GM23338 (cell line): ENCODE measurements around the gene STX8. TPM values are rescaled to one million over a fixed set of nuclear protein-coding genes. Genes with fewer than 3 reads are reported as not detected.

ENCODE experiments used
- ATAC-seq: fragments of 200-7000 bp; cut with Tn5 transposase; 3 replicates; pipeline ENCODE4 v1.9.1; 2020
- DNase-seq: peaks from one replicate; pipeline ENCODE4 v3.0.0-alpha.2; 2015; ENCODE audit warnings: low spot score
- H2AFZ ChIP-seq: fragments of 200-600 bp; sonication (generic); 2 replicates; pipeline ENCODE4 v1.8.0; 2016; ENCODE audit warnings: antibody characterized with exemption, mild to moderate bottlenecking, moderate library complexity
- H3F3A ChIP-seq: fragments of 200-600 bp; sonication (generic); replicated peaks from 2 replicates; pipeline ENCODE4 v1.8.0; 2017; ENCODE audit warnings: antibody characterized with exemption, mixed run types, low read depth
- H3K27ac ChIP-seq: fragments of 200-600 bp; sonication (generic); 2 replicates; pipeline ENCODE4 v1.6.1; 2016; ENCODE audit warnings: low read depth
- H3K27me3 ChIP-seq: fragments of 200-600 bp; sonication (generic); 2 replicates; pipeline ENCODE4 v1.8.0; 2016; ENCODE audit warnings: mild to moderate bottlenecking, mixed run types, moderate library complexity; ENCODE audit not compliant: insufficient read depth
- H3K36me3 ChIP-seq: fragments of 200-600 bp; sonication (generic); 2 replicates; pipeline ENCODE4 v1.8.0; 2016; ENCODE audit warnings: mild to moderate bottlenecking; ENCODE audit not compliant: insufficient read depth
- H3K4me1 ChIP-seq: fragments of 200-600 bp; sonication (generic); 2 replicates; pipeline ENCODE4 v1.8.0; 2016; ENCODE audit warnings: mild to moderate bottlenecking, moderate library complexity; ENCODE audit not compliant: insufficient read depth
- H3K4me2 ChIP-seq: fragments of 200-600 bp; sonication (generic); 2 replicates; pipeline ENCODE4 v1.7.1; 2017; ENCODE audit warnings: mixed run types
- H3K4me3 ChIP-seq: fragments of 200-600 bp; sonication (generic); 2 replicates; pipeline ENCODE4 v1.6.1; 2016; ENCODE audit warnings: mixed run types
- H3K79me2 ChIP-seq: fragments of 200-600 bp; sonication (generic); replicated peaks from 2 replicates; pipeline ENCODE4 v1.8.0; 2017; ENCODE audit warnings: mild to moderate bottlenecking; ENCODE audit not compliant: insufficient read depth
- H3K9me2 ChIP-seq: fragments of 200-600 bp; sonication (generic); 2 replicates; pipeline ENCODE4 v1.8.0; 2017; ENCODE audit not compliant: insufficient read depth
- H4K20me1 ChIP-seq: fragments of 200-600 bp; sonication (generic); replicated peaks from 2 replicates; pipeline ENCODE4 v1.8.0; 2017; ENCODE audit warnings: mild to moderate bottlenecking; ENCODE audit not compliant: insufficient read depth
- H3K27ac Mint-ChIP-seq: 2 replicates; pipeline ENCODE4 v1.8.0; 2020; ENCODE audit warnings: inconsistent platforms, mild to moderate bottlenecking, moderate library complexity, mixed read lengths
- H3K27me3 Mint-ChIP-seq: 3 replicates; pipeline ENCODE4 v1.8.0; 2022; ENCODE audit warnings: low read depth, mild to moderate bottlenecking, moderate library complexity, mixed read lengths, inconsistent platforms; ENCODE audit not compliant: insufficient read depth, poor library complexity
- H3K36me3 Mint-ChIP-seq: 3 replicates; pipeline ENCODE4 v1.8.0; 2021; ENCODE audit warnings: low read depth, mild to moderate bottlenecking, inconsistent platforms, moderate library complexity, mixed read lengths
- H3K4me1 Mint-ChIP-seq: 3 replicates; pipeline ENCODE4 v1.8.0; 2020; ENCODE audit warnings: mild to moderate bottlenecking, inconsistent platforms, mixed read lengths
- H3K4me3 Mint-ChIP-seq: 3 replicates; pipeline ENCODE4 v1.8.0; 2021; ENCODE audit warnings: moderate library complexity, mild to moderate bottlenecking, inconsistent platforms, mixed read lengths
- H3K9me3 Mint-ChIP-seq: 3 replicates; pipeline ENCODE4 v1.8.0; 2020; ENCODE audit warnings: moderate library complexity, mild to moderate bottlenecking, inconsistent platforms, mixed read lengths
- EZH2 ChIP-seq: fragments of 200-600 bp; sonication (generic); IDR thresholded peaks from one replicate; pipeline ENCODE4 v1.8.0; 2017; ENCODE audit warnings: antibody characterized with exemption, mild to moderate bottlenecking, low read depth; ENCODE audit not compliant: unreplicated experiment
- EZH2phosphoT487 ChIP-seq: fragments of 200-600 bp; sonication (generic); IDR thresholded peaks from one replicate; pipeline ENCODE4 v1.8.1; 2018; ENCODE audit warnings: antibody characterized with exemption; ENCODE audit not compliant: unreplicated experiment
- JUNB ChIP-seq: IDR thresholded peaks from one replicate; pipeline ENCODE4 v1.6.1; 2016; ENCODE audit warnings: antibody characterized with exemption; ENCODE audit not compliant: unreplicated experiment
- NANOG ChIP-seq: IDR thresholded peaks from 2 replicates; pipeline ENCODE4 v1.6.1; 2016; ENCODE audit warnings: antibody characterized with exemption, borderline replicate concordance
- POLR2AphosphoS5 ChIP-seq: IDR thresholded peaks from 2 replicates; pipeline ENCODE4 v1.6.1; 2016; ENCODE audit warnings: antibody characterized with exemption, low read depth
- STAT1 ChIP-seq: IDR thresholded peaks from one replicate; pipeline ENCODE4 v1.6.1; 2016; ENCODE audit warnings: antibody characterized with exemption; ENCODE audit not compliant: unreplicated experiment
- ZNF114 ChIP-seq: fragments of 250-450 bp; sonication (Bioruptor Pico); IDR thresholded peaks from 2 replicates; pipeline ENCODE4 v1.5.0; 2020; ENCODE audit warnings: mild to moderate bottlenecking, moderate library complexity
- ZNF331 ChIP-seq: fragments of 250-450 bp; sonication (Bioruptor Pico); IDR thresholded peaks from 2 replicates; pipeline ENCODE4 v1.5.0; 2020; ENCODE audit warnings: low read depth, mild to moderate bottlenecking, moderate library complexity
- polyA plus RNA-seq: library from polyadenylated mRNA; unstranded; fragments of >200 nt; fragmentation: Nextera tagmentation; extraction: Ambion mirVana; gene quantifications from 2 replicates; pipeline ENCODE4 v1.2.1, GENCODE V29; 2016
- total RNA-seq: library from RNA; depleted of rRNA; stranded (reverse); fragments of >200 nt; shearing (Covaris generic); gene quantifications from 2 replicates; pipeline ENCODE4 v1.2.3, GENCODE V29; 2014
- TF ChIP-seq, protein P1 (sequence below), 2 experiments: fragments of 200-600 bp in 1 of 2; sonication (generic) in 1 of 2; conservative IDR thresholded peaks; 2 replicates each; pipeline versions ENCODE4 v1.5.1 to v1.6.1; 2016 to 2017; ENCODE audit warnings: antibody characterized with exemption in 2 of 2, low read depth in 2 of 2, mild to moderate bottlenecking in 2 of 2, moderate library complexity in 1 of 2
- TF ChIP-seq, protein P2 (sequence below): fragments of 250-450 bp; sonication (Bioruptor Pico); IDR thresholded peaks from 2 replicates; pipeline ENCODE4 v1.5.0; 2020; ENCODE audit warnings: mild to moderate bottlenecking, moderate library complexity
- TF ChIP-seq, protein P3 (sequence below): IDR thresholded peaks from 2 replicates; pipeline ENCODE4 v1.6.1; 2016; ENCODE audit warnings: antibody characterized with exemption
- TF ChIP-seq, protein P4 (sequence below): IDR thresholded peaks from one replicate; pipeline ENCODE4 v1.6.1; 2018; ENCODE audit warnings: antibody characterized with exemption; ENCODE audit not compliant: unreplicated experiment

STX8 gene
- total and polyA plus RNA-seq, 2 experiments from 2014 or later, result 59.4 to 82.3 TPM

DNA sequence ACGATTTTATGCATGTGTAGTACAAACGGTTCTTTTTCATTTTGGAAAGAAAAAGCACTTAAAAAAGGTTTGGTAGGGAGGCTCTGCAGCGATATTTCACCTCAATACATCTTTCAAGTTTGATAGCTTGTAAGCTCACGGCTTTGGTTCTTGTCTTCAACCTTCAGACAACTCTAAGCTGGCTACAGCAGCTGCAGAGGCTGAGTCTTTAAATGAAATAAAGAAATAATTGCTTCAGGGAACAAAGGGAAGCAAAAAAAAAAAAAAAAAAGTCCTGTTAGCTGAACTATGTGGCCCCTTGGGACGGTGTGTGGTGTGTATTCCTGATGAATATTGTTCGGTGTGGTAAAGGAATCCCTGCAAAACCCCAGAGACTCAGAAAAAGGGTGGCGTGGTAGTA is 289.2 kb downstream of the STX8 start (continued):
- TF ChIP-seq, protein P1, sequence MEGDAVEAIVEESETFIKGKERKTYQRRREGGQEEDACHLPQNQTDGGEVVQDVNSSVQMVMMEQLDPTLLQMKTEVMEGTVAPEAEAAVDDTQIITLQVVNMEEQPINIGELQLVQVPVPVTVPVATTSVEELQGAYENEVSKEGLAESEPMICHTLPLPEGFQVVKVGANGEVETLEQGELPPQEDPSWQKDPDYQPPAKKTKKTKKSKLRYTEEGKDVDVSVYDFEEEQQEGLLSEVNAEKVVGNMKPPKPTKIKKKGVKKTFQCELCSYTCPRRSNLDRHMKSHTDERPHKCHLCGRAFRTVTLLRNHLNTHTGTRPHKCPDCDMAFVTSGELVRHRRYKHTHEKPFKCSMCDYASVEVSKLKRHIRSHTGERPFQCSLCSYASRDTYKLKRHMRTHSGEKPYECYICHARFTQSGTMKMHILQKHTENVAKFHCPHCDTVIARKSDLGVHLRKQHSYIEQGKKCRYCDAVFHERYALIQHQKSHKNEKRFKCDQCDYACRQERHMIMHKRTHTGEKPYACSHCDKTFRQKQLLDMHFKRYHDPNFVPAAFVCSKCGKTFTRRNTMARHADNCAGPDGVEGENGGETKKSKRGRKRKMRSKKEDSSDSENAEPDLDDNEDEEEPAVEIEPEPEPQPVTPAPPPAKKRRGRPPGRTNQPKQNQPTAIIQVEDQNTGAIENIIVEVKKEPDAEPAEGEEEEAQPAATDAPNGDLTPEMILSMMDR (conservative IDR thresholded peaks at IDR 0.05; ENCODE audit: low read depth in 2 of 2), result no peak
- TF ChIP-seq ZNF114 (CRISPR knock-in tag) (no peak), EZH2 (no peak), NANOG (no peak)

DNA sequence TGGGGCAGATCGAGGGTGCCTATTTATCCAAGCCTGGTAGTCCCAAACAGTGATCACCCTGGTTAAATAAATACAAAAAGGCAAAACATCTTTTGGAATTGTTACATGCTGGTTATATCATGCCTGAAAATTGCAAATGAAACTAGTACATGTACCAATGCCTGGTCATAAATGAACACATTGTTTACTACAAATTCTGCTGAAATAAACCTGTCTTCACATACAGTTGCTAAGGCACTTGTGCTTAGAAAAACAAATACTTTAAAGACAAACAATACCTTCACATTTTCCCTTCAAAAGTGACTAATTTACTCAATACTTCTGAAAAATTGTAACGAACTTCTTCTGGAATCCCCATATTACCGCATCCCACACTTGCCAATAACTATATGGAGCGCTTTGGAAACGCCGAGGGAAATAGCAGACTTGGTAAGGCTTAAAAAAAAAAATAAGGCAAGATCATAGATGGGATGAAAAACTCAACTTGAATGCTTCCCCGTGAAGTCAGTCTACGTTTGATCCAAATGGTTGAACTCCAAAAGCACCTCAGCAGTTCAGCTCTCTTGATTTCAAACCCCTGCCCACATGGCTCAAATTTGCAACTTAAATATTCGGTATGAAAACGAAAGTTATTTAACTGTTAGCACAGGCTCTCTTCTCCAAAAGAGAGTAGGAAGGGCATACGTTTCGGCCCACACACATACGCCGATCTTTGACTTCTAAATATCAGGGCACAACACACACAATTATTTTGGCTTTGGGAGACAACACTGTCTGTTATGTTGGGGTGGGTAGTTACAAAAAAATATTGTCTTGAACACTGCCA is 289.8 kb downstream of the STX8 start:
- no peak overlapping the region for H2AFZ ChIP-seq
- ATAC-seq (no peak), DNase-seq (no peak)
- H4K20me1 ChIP-seq, result no peaks in the 10 kb centered on the region
- H3K4me1 ChIP-seq, result peaks cover 25% of the 10 kb centered on the region
- no peaks in the 10 kb centered on the region for H3K79me2 ChIP-seq
- H3F3A ChIP-seq, result no peaks in the 10 kb centered on the region
- Mint-ChIP-seq H3K4me3 (no peak overlapping the region), H3K9me3 (no peaks in the 10 kb centered on the region), H3K4me1 (peaks cover 41% of the 10 kb centered on the region), H3K27me3 (peaks cover 2% of the 10 kb centered on the region), H3K36me3 (no peaks in the 10 kb centered on the region), H3K27ac (peak overlapping the region; percentile 30; the same call in 1 of the 2 replicates)
- H3K27ac ChIP-seq, result no peak overlapping the region
- no peaks in the 10 kb centered on the region for H3K9me2 ChIP-seq
- no peak overlapping the region for H3K4me3 ChIP-seq
- H3K36me3 ChIP-seq, result no peaks in the 10 kb centered on the region
- H3K4me2 ChIP-seq, result no peak overlapping the region
- H3K27me3 ChIP-seq, result no peaks in the 10 kb centered on the region
- TF ChIP-seq ZNF114 (CRISPR knock-in tag) (no peak), JUNB (no peak), EZH2phosphoT487 (no peak), NANOG (no peak), STAT1 (no peak), POLR2AphosphoS5 (no peak), EZH2 (no peak), ZNF331 (no peak)
- TF ChIP-seq, protein P2, sequence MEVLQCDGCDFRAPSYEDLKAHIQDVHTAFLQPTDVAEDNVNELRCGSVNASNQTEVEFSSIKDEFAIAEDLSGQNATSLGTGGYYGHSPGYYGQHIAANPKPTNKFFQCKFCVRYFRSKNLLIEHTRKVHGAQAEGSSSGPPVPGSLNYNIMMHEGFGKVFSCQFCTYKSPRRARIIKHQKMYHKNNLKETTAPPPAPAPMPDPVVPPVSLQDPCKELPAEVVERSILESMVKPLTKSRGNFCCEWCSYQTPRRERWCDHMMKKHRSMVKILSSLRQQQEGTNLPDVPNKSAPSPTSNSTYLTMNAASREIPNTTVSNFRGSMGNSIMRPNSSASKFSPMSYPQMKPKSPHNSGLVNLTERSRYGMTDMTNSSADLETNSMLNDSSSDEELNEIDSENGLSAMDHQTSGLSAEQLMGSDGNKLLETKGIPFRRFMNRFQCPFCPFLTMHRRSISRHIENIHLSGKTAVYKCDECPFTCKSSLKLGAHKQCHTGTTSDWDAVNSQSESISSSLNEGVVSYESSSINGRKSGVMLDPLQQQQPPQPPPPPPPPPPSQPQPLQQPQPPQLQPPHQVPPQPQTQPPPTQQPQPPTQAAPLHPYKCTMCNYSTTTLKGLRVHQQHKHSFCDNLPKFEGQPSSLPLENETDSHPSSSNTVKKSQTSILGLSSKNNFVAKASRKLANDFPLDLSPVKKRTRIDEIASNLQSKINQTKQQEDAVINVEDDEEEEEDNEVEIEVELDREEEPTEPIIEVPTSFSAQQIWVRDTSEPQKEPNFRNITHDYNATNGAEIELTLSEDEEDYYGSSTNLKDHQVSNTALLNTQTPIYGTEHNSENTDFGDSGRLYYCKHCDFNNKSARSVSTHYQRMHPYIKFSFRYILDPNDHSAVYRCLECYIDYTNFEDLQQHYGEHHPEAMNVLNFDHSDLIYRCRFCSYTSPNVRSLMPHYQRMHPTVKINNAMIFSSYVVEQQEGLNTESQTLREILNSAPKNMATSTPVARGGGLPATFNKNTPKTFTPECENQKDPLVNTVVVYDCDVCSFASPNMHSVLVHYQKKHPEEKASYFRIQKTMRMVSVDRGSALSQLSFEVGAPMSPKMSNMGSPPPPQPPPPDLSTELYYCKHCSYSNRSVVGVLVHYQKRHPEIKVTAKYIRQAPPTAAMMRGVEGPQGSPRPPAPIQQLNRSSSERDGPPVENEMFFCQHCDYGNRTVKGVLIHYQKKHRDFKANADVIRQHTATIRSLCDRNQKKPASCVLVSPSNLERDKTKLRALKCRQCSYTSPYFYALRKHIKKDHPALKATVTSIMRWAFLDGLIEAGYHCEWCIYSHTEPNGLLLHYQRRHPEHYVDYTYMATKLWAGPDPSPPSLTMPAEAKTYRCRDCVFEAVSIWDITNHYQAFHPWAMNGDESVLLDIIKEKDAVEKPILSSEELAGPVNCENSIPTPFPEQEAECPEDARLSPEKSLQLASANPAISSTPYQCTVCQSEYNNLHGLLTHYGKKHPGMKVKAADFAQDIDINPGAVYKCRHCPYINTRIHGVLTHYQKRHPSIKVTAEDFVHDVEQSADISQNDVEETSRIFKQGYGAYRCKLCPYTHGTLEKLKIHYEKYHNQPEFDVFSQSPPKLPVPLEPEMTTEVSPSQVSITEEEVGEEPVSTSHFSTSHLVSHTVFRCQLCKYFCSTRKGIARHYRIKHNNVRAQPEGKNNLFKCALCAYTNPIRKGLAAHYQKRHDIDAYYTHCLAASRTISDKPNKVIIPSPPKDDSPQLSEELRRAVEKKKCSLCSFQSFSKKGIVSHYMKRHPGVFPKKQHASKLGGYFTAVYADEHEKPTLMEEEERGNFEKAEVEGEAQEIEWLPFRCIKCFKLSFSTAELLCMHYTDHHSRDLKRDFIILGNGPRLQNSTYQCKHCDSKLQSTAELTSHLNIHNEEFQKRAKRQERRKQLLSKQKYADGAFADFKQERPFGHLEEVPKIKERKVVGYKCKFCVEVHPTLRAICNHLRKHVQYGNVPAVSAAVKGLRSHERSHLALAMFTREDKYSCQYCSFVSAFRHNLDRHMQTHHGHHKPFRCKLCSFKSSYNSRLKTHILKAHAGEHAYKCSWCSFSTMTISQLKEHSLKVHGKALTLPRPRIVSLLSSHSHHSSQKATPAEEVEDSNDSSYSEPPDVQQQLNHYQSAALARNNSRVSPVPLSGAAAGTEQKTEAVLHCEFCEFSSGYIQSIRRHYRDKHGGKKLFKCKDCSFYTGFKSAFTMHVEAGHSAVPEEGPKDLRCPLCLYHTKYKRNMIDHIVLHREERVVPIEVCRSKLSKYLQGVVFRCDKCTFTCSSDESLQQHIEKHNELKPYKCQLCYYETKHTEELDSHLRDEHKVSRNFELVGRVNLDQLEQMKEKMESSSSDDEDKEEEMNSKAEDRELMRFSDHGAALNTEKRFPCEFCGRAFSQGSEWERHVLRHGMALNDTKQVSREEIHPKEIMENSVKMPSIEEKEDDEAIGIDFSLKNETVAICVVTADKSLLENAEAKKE, result no peak
- TF ChIP-seq, protein P3, sequence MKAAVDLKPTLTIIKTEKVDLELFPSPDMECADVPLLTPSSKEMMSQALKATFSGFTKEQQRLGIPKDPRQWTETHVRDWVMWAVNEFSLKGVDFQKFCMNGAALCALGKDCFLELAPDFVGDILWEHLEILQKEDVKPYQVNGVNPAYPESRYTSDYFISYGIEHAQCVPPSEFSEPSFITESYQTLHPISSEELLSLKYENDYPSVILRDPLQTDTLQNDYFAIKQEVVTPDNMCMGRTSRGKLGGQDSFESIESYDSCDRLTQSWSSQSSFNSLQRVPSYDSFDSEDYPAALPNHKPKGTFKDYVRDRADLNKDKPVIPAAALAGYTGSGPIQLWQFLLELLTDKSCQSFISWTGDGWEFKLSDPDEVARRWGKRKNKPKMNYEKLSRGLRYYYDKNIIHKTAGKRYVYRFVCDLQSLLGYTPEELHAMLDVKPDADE, result no peak
- TF ChIP-seq, protein P4, sequence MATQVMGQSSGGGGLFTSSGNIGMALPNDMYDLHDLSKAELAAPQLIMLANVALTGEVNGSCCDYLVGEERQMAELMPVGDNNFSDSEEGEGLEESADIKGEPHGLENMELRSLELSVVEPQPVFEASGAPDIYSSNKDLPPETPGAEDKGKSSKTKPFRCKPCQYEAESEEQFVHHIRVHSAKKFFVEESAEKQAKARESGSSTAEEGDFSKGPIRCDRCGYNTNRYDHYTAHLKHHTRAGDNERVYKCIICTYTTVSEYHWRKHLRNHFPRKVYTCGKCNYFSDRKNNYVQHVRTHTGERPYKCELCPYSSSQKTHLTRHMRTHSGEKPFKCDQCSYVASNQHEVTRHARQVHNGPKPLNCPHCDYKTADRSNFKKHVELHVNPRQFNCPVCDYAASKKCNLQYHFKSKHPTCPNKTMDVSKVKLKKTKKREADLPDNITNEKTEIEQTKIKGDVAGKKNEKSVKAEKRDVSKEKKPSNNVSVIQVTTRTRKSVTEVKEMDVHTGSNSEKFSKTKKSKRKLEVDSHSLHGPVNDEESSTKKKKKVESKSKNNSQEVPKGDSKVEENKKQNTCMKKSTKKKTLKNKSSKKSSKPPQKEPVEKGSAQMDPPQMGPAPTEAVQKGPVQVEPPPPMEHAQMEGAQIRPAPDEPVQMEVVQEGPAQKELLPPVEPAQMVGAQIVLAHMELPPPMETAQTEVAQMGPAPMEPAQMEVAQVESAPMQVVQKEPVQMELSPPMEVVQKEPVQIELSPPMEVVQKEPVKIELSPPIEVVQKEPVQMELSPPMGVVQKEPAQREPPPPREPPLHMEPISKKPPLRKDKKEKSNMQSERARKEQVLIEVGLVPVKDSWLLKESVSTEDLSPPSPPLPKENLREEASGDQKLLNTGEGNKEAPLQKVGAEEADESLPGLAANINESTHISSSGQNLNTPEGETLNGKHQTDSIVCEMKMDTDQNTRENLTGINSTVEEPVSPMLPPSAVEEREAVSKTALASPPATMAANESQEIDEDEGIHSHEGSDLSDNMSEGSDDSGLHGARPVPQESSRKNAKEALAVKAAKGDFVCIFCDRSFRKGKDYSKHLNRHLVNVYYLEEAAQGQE, result no peak
